Cerebellar nuclear complex (tissue), 1 donor: Measurements from ENCODE around the gene LRRIQ4.

Source experiments
- DNase-seq, 2 experiments: peaks; one replicate each; lab custom pipeline; 2025; lab: John Stamatoyannopoulos, UW

Gene LRRIQ4

GRCh38 chr3:169809230-169809795, 3.4 kb upstream of the LRRIQ4 start:
- DNase-seq = no peak

GRCh38 chr3:169811631-169812331, 889 bp upstream of the LRRIQ4 start:
- DNase-seq = no peak

DNA sequence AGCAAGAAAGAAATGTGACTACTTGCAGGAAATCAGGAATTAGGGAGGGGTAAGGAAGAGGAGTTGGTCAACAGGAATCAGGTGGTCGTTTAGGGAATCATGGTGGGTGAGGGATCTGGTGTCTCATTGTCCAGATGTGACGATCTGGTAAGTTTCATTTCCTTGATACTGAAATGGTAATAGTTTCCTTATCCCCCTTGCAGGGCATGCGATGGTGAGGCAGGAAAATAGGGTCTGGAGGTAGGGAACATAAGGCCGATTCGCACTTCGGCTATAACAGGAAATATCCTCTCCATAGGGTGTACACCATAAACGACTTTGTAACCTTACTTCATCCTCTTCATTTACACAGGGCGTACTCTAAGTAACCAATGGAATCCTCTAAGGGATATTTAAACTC, 608 bp downstream of the LRRIQ4 start:
- DNase-seq = no peak

- no peak for DNase-seq
Observed at GRCh38 chr3:169813757-169814517, 1.3 kb downstream of the LRRIQ4 start.

GRCh38 chr3:169815590-169816150, 3.0 kb downstream of the LRRIQ4 start:
- DNase-seq = no peak

GRCh38 chr3:169818316-169818715, 5.6 kb downstream of the LRRIQ4 start:
- no peak for DNase-seq

DNA sequence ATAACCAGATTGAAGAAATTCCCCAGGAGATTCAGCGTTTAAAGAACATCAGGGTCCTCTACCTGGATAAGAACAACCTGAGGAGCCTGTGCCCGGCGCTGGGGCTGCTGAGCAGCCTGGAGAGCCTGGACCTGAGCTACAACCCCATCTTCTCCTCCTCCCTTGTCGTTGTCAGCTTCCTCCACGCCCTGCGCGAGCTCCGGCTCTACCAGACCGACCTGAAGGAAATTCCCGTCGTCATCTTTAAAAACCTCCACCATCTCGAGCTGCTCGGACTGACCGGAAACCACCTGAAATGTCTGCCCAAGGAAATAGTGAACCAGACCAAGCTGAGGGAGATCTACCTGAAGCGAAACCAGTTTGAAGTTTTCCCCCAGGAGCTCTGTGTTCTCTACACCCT, 9.4 kb downstream of the LRRIQ4 start:
- DNase-seq = no peak

GRCh38 chr3:169822540-169822939, 9.9 kb downstream of the LRRIQ4 start:
- no peak for DNase-seq

DNA sequence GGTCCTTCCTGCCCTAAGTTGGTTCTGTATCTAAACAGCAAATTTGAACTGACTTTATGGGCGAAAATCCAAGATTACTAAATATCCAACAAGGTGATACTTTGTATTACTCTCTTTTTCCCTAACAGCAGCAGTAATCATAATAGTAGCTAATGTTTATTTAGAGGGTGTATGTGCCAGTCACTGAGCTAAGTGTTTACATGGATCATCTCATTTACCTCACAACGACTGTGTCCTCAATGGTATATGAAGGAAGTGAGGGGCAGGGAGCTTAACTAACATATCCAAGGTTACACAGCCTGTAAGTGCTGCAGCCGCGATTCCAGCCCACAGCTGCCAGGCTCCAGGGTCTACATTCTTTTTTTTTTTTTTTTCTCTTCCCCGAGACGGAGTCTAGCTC, 10.3 kb downstream of the LRRIQ4 start:
- no peak for DNase-seq

DNA sequence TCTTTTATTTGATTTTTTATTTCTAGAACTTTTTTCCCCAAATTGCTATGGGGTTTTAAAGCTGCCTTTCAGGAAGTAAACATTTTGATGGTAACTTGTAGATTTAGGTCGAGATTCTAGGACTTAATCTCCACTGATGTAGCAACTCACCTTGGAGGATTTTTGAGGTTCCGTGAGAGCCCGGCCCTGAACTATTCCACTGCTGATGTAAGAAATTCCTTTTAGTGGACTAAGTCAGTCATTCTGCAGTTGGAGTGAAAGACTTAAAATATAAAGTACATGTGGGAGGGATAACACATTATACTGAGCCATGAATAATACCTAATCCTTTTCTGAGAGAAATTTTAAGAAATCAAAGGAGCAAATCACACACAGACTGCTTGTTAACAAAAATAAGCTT, 12.6 kb downstream of the LRRIQ4 start:
- DNase-seq = no peak

DNA sequence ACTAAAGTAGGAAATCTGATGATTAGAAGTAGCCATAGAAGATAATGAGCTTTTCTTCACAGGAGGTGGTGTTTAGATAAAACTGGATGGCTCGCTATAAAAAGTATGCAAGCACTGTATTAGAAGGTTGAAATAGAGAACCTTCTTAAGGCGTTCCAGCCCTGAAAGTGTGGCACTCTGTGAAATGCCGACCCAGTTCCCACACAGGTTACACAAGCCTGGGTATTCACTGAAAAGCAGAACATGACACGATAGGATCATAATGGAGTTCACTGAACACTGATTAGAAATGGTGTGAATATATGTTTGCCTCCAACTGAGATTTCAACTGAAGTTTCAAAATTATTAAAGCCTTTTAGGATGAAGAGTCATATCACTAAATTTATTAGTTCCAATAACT, 15.0 kb downstream of the LRRIQ4 start:
- DNase-seq = no peak

DNA sequence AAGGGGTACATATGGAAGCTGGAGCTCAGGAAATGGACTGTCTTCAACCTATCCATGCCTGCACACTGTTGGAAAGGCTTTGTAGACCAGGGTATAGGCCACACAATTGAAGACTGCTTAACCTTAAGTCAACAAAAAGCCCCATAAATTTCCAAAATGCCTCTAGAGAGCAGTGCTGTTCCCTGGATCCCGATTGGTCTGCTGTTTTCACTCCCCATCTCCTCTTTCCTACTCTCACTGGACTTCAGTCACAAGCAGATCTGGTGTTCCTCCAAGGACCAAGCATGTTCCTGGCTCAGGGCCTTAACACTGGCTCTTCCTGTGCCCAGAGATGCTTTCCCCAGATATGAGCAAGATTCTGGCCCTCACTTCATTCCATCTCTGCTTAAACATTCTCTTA, 22.9 kb downstream of the LRRIQ4 start:
- no peak for DNase-seq

GRCh38 chr3:169836078-169836941, 23.6 kb downstream of the LRRIQ4 start:
- DNase-seq = no peak

GRCh38 chr3:169836942-169837275, 24.2 kb downstream of the LRRIQ4 start:
- no peak for DNase-seq

GRCh38 chr3:169838511-169839030, 25.9 kb downstream of the LRRIQ4 start:
- DNase-seq = no peak

DNA sequence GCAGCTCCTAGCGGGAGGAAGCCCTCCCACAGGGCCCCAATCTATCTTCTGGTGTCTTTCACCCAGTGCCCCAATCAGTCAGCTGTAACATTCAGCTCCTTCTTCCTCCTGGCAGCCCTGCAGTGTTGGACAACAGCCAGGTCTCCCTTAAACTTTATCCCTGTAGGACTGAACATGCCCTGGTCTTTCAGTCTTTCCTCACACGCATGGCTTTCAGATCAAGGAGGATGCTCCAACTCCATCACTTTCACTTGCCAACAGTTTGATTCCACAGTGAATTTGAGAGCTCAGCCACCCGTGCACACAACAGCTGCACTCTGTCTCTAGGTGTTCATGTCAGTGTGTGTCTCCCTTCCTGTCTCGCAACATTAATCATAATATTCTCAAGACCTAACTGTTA, 28.5 kb downstream of the LRRIQ4 start:
- no peak for DNase-seq

DNA sequence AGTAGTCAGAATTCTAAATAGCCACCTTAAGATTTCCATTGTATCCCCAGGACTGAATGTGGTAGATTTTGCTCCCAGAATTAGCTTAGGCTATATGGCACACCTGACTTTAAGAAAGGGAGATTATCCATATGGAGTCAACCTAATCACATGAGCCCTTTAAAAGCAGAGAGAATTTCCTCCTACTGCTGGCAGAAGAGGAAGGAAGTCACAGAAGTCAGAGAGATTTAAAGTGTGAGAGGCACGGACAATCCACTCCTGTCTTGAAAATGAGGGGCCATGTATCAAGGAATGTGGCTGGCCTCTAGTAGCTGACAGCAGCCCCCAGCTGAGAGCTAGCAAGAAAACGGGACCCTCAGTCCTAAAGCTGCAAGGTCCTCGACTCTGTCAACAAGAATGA, 30.3 kb downstream of the LRRIQ4 start:
- DNase-seq = no peak

DNA sequence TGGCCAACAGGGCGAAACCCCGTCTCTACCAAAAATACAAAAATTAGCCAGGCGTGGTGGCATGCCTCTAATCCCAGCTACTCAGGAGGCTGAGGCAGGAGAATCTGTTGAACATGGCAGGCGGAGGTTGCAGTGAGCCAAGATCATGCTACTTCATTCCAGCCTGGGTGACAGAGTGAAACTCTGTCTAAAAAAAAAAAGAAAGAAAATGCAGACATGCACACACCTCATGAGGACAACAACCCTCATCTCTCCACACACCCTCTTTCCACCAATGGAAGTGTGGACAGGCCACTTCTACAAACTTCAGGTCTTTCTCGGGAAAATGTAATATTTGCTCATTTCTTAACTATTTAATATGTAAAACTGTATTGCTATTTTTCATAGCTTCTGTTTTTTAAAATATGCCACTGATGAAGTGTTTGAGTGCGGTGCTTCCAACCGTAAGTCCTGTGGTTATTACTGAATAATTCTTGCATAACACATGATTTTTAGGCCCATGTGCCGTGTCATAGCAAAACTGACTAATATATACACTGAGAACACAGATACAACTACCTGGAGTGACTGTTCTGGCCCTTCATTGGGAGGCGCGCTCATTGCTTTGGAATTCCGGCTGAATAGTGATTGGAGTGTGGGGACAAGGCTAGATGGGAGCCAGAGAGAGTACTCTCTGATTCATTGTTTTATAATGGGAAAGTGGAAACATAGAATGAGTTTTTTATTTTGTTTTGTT, 34.0 kb downstream of the LRRIQ4 start:
- no peak for DNase-seq

- no peak for DNase-seq
Observed at GRCh38 chr3:169847896-169848295, 35.2 kb downstream of the LRRIQ4 start.

- no peak for DNase-seq
Observed at GRCh38 chr3:169848741-169849140, 36.1 kb downstream of the LRRIQ4 start.

GRCh38 chr3:169850618-169851017, 37.9 kb downstream of the LRRIQ4 start:
- DNase-seq = no peak
